ENCODE results near the gene RALB.

Gene RALB

GRCh38 chr2:120343433-120344105 is 90.9 kb downstream of the RALB start (continued):
- TF ChIP-seq ZBTB10 (tag by site-specific recombination; IDR thresholded peaks at IDR 0.05) (0 out of 2 replicates have a peak, but pooled peaks have one; percentile 11), OVOL3 (tag by site-specific recombination; IDR thresholded peaks at IDR 0.05) (no peak), HIC1 (tag by site-specific recombination; IDR thresholded peaks at IDR 0.05) (0 out of 2 replicates have a peak, but pooled peaks have one; percentile 18), ZXDB (tag by site-specific recombination; IDR thresholded peaks at IDR 0.05) (0 out of 2 replicates have a peak, but pooled peaks have one; percentile 24), ZNF843 (tag by site-specific recombination; IDR thresholded peaks at IDR 0.05) (no peak), ZEB2 (tag by site-specific recombination; IDR thresholded peaks at IDR 0.05) (peak; percentile 44; the same call in 1 of the 2 replicates), GLIS2 (tag by site-specific recombination; IDR thresholded peaks at IDR 0.05) (peak; percentile 28; the same call in 1 of the 2 replicates), CTCF (tag by site-specific recombination; IDR thresholded peaks at IDR 0.05) (peak; percentile 90), ZNF133 (tag by site-specific recombination; IDR thresholded peaks at IDR 0.05) (no peak), ZBTB48 (tag by site-specific recombination; IDR thresholded peaks at IDR 0.05) (no peak), ZBTB17 (tag by site-specific recombination; IDR thresholded peaks at IDR 0.05) (peak; percentile 83)

Measured in HEK293 (cell line).